Progenitor cell of endocrine pancreas (in vitro differentiated cells): ENCODE results near the gene GBP2. TPM values are rescaled to one million over a fixed set of nuclear protein-coding genes. Genes with fewer than 3 reads are reported as not detected.
"Not testable (repeated sequence)": the region's sequence is repeated elsewhere in the genome, so short reads cannot be mapped to it uniquely, and the experiment has no call there.

Experiments
- DNase-seq: peaks from one replicate; pipeline ENCODE4 v3.0.0; 2021; ENCODE audit warnings: low spot score; ENCODE audit not compliant: unreplicated experiment
- H3K27ac Mint-ChIP-seq: 2 replicates; pipeline ENCODE4 v1.8.0; 2021; ENCODE audit warnings: mild to moderate bottlenecking, moderate library complexity, mixed read lengths
- H3K27me3 Mint-ChIP-seq: 2 replicates; pipeline ENCODE4 v1.8.0; 2021; ENCODE audit warnings: mixed read lengths
- H3K36me3 Mint-ChIP-seq: 2 replicates; pipeline ENCODE4 v1.8.0; 2022; ENCODE audit warnings: mixed read lengths; ENCODE audit not compliant: insufficient read depth
- H3K4me1 Mint-ChIP-seq: 2 replicates; pipeline ENCODE4 v1.8.0; 2021; ENCODE audit warnings: low read depth, mixed read lengths
- H3K4me3 Mint-ChIP-seq: 2 replicates; pipeline ENCODE4 v1.8.0; 2021; ENCODE audit warnings: low read depth, mild to moderate bottlenecking, moderate library complexity, mixed read lengths
- H3K9me3 Mint-ChIP-seq: 2 replicates; pipeline ENCODE4 v1.8.0; 2021; ENCODE audit warnings: low read depth, mixed read lengths
- CTCF ChIP-seq: fragments of 200-600 bp; sonication (generic); IDR thresholded peaks from one replicate; pipeline ENCODE4 v1.5.0; 2021; ENCODE audit warnings: antibody characterized with exemption, mild to moderate bottlenecking; ENCODE audit not compliant: unreplicated experiment
- total RNA-seq: library from RNA; stranded (reverse); gene quantifications from 2 replicates; pipeline ENCODE4 v1.2.1, GENCODE V29; 2021

The GBP2 gene
- total RNA-seq, 1 donor from 2014 or later, result 0.10 TPM

- DNase-seq, result no peak
- TF ChIP-seq CTCF, result no peak
- no peaks in the 10 kb centered on the region for H3K36me3 Mint-ChIP-seq
- H3K4me3 Mint-ChIP-seq, result no peak overlapping the region
- no peak overlapping the region for H3K27ac Mint-ChIP-seq
- H3K4me1 Mint-ChIP-seq, result no peaks in the 10 kb centered on the region
- H3K9me3 Mint-ChIP-seq, result peaks cover 3% of the 10 kb centered on the region
- peaks cover 3% of the 10 kb centered on the region for H3K27me3 Mint-ChIP-seq
These were observed 17.6 kb upstream of the GBP2 start for GRCh38 chr1:89143484-89143883.

GRCh38 chr1:89142160-89142559 is 16.2 kb upstream of the GBP2 start:
- Mint-ChIP-seq H3K27me3 (no peaks in the 10 kb centered on the region), H3K27ac (no peak overlapping the region), H3K4me3 (no peak overlapping the region), H3K9me3 (peaks cover 14% of the 10 kb centered on the region), H3K36me3 (no peaks in the 10 kb centered on the region), H3K4me1 (no peaks in the 10 kb centered on the region)
- no peak for DNase-seq
- no peak for TF ChIP-seq CTCF

- no peak for TF ChIP-seq CTCF
- peaks cover under 1% of the 10 kb centered on the region for H3K4me1 Mint-ChIP-seq
- no peaks in the 10 kb centered on the region for H3K36me3 Mint-ChIP-seq
- no peak for DNase-seq
- H3K27ac Mint-ChIP-seq, result no peak overlapping the region
- H3K27me3 Mint-ChIP-seq, result peaks cover 4% of the 10 kb centered on the region
- H3K9me3 Mint-ChIP-seq, result peaks cover 13% of the 10 kb centered on the region
- no peak overlapping the region for H3K4me3 Mint-ChIP-seq
These were observed 7.8 kb upstream of the GBP2 start for GRCh38 chr1:89133747-89134146.

GRCh38 chr1:89130716-89131115 is 4.8 kb upstream of the GBP2 start:
- Mint-ChIP-seq H3K27me3 (peaks cover 4% of the 10 kb centered on the region), H3K4me3 (no peak overlapping the region), H3K27ac (no peak overlapping the region), H3K36me3 (no peaks in the 10 kb centered on the region), H3K4me1 (peaks cover 4% of the 10 kb centered on the region), H3K9me3 (no peaks in the 10 kb centered on the region)
- no peak for DNase-seq
- TF ChIP-seq CTCF, result no peak

GRCh38 chr1:89129911-89130310 is 4.0 kb upstream of the GBP2 start:
- Mint-ChIP-seq H3K27me3 (peaks cover 4% of the 10 kb centered on the region), H3K9me3 (no peaks in the 10 kb centered on the region)
- no peak for DNase-seq

GRCh38 chr1:89128003-89128458 is 2.1 kb upstream of the GBP2 start:
- not testable (repeated sequence) for H3K27ac Mint-ChIP-seq, H3K36me3 Mint-ChIP-seq, H3K27me3 Mint-ChIP-seq, H3K9me3 Mint-ChIP-seq, DNase-seq, H3K4me3 Mint-ChIP-seq, H3K4me1 Mint-ChIP-seq

More at GRCh38 chr1:89129911-89130310, 4.0 kb upstream of the GBP2 start:
- H3K36me3 Mint-ChIP-seq, result no peaks in the 10 kb centered on the region
- H3K27ac Mint-ChIP-seq, result no peak overlapping the region
- H3K4me1 Mint-ChIP-seq, result peaks cover 4% of the 10 kb centered on the region
- no peak overlapping the region for H3K4me3 Mint-ChIP-seq
- TF ChIP-seq CTCF, result no peak

- H3K27me3 Mint-ChIP-seq, H3K4me1 Mint-ChIP-seq, H3K4me3 Mint-ChIP-seq, H3K27ac Mint-ChIP-seq, H3K36me3 Mint-ChIP-seq, DNase-seq, H3K9me3 Mint-ChIP-seq: not testable (repeated sequence)
These were observed 970 bp upstream of the GBP2 start for GRCh38 chr1:89126602-89127565.
